GM18517 (cell line): Measurements from ENCODE around the gene RAD9A.

Source experiments
- ATAC-seq: cut with Tn5 transposase; IDR thresholded peaks from one replicate; pipeline ENCODE4 v1.9.1; 2021; ENCODE audit warnings: mild to moderate bottlenecking, moderate library complexity; ENCODE audit not compliant: unreplicated experiment

Gene RAD9A

DNA sequence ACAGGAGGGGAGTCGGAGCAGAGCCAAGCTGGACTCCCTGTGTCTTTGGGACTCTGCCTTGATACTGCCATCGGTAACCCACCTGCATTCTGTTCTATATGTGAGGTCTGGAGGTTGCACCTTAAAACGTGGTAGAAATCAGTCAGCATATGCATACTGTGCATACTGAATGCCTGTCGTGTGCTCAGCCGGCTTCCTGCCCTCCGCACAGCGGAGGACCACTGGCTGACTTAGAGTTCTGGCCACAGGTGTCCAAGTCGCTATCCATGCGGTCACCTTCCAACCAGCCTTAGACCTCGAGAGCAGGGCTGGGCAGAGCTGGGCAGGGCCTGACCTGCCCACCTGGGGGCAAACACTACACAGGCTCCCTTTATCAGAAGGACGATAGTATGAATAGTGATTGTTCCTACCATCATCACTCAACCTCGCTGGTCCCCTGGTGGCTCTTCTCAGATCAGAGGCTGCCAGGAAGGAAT lies 15.9 kb downstream of the RAD9A start:
- no peak for ATAC-seq

- no peak for ATAC-seq
These were observed 16.8 kb downstream of the RAD9A start for GRCh38 chr11:67408437-67409200.

GRCh38 chr11:67409261-67409666 lies 17.5 kb downstream of the RAD9A start:
- ATAC-seq, result no peak

- no peak for ATAC-seq
These were observed 18.1 kb downstream of the RAD9A start for GRCh38 chr11:67409781-67410368.

DNA sequence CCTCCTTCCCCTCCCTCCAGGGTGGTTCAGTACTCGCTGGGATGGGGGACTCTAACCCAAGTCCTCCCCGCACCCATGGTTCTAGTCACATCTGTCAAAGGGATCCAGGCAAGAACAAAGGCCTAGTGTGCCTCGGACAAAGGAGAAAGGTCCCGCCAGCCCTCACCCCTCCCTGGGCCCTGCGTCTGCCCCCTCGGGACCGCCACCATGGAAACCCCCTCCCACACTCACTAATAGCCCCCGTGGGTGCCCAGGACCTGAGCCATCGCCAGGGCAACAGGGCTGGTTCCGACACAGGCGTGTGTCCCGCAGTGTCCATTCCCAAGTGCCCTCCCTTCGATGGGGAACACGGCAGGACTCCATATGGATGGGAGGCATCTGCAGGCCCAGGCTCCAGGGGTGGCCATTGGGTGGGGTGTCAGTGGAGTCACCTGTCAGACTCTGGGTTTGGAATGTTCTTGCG lies 18.6 kb downstream of the RAD9A start:
- ATAC-seq, result no peak

GRCh38 chr11:67410984-67411784 lies 19.4 kb downstream of the RAD9A start:
- no peak for ATAC-seq

DNA sequence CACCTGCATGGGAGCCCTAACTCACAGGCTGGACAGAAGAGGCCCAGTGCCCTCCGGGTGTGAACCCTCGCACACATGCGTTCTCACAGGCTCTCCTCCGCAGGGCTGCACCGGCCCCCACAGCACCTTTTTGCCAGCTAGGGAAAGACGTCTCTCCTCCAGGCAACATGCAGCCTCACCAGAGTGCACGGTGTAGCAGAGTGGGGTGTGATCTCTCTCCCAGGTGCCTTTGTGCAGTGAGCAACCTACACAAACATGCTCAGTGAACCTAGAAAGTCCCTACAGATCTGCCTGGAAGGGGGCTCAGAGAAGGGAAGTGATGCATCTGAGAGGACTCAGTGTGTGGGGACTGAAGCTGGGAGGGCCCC lies 20.0 kb downstream of the RAD9A start:
- ATAC-seq, result no peak

GRCh38 chr11:67412495-67413179 lies 20.9 kb downstream of the RAD9A start:
- no peak for ATAC-seq

GRCh38 chr11:67413266-67413849 lies 21.6 kb downstream of the RAD9A start:
- no peak for ATAC-seq

- no peak for ATAC-seq
These were observed 23.9 kb downstream of the RAD9A start, which contains the start of gene CARNS1 for GRCh38 chr11:67415501-67416304. Gene CARNS1 (plus strand): TSS chr11:67415678. CDS start chr11:67416200, 522 bp downstream.

GRCh38 chr11:67416416-67417335 lies 24.9 kb downstream of the RAD9A start:
- no peak for ATAC-seq

DNA sequence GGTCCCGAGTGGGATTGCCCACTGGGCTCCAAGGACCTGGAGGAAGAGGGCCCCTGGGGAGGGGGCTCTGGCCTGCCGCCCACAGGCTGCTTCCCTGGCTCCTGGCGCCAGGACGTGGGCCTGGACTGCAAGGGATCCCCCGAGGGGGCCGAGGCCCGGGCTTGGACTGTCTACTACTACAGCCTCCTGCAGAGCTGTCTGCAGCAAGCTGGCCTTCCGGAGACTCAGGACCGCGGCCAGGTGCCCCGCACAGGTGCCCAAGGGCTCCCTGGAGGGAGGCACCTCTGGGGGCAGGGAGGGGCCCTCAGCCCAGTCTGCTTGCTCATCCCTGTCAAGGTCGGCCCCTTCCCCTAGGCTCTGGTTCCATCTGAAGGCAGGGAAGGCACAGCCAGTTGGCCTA lies 25.6 kb downstream of the RAD9A start:
- ATAC-seq, result no peak

DNA sequence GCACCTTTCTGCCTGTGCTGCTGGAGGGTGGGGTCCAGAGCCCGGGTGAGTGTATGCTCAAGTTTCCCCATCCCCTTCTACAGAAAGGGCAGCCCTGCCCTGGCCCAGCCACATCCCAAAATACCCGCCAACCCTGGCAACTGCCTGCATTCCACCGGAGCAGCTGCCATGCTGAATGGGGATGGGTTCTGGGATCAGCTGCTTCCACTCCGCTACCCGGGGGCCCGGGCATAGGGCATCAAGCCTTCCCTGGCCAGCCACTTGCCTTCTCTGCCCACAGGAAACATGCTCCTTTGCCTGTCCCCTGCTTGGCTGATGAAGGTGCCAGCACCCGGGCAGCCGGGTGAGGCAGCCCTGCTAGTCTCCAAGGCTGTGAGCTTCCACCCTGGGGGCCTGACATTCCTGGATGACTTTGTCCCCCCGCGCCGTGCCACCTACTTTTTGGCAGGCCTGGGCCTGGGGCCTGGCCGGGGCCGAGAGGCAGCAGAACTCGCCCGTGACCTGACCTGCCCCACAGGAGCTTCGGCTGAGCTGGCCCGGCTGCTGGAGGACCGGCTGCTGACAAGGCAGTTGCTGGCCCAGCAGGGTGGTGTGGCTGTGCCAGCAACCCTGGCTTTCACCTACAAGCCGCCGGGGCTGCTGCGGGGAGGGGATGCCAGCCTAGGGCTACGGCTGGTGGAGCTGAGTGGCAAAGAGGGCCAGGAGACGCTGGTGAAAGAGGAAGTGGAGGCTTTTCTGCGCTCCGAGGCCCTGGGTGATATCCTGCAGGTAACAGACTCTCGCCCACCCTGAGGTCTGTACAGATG lies 26.9 kb downstream of the RAD9A start:
- ATAC-seq, result no peak

DNA sequence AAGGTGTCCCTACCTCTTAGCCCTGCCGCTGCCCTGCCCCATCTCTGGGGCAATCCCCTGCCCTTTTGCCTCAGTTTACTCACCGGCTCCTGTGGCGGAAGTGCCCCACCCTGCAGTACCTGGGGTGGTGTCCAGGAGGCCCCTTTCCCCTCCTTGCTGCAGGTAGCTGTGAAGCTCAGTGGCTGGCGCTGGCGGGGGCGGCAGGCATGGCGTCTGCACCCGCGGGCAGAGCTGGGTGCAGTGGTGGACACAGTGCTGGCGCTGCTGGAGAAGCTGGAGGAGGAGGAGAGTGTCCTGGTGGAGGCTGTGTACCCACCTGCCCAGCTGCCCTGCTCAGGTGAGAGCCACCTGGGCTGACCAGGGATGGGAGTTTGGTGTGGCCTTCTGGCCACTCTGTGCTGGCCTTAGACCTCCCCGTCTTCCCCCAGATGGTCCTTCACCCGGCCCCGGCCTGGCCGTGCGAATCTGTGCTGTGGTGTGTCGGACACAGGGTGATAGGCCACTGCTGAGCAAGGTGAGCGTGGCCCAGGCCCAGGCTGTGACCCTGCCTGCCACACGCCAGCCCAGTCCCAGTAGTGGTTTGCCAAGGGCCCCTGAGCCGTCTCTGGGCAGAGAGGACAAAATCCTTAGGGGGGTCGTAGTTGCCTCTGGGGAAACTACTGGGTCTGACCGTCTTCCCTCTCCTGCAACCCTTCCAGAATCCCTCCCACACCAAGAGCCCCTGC lies 27.7 kb downstream of the RAD9A start:
- no peak for ATAC-seq

DNA sequence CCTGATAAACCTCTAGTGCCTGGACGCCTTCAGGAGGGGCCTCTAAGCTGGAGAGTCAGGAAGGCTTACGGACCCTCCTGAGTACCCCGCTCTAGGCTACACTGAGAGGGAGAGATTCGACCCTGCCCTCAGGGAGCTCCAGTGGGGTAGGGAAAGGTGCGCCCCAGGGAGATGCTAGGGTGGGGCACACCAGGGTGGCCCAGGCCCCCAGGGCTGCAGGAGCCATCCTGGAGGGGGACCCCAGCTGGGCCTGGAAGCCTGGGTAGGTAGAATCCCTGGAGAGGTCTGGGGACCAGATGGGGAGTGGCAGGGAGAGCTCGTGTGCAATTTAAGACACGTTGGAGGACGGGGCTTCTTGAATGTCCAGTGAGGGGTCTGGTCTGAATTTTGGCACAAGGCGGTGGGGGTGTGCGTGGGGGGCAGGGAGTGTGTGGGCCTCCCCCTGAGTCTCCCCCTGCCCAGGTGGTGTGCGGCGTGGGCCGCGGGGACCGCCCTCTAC lies 28.4 kb downstream of the RAD9A start:
- no peak for ATAC-seq

- peak; percentile 69 for ATAC-seq
These were observed 29.1 kb downstream of the RAD9A start for GRCh38 chr11:67420646-67421429.
